SJSA1 (cell line): Measurements from ENCODE around the gene YPEL5. TPM values are rescaled to one million over a fixed set of nuclear protein-coding genes. Genes with fewer than 3 reads are reported as not detected.
A peak's percentile ranks its signal among the peaks of the same experiment; 100 is the strongest.

Experiments used
- DNase-seq, 2 experiments: peaks; one replicate each; pipeline ENCODE4 v3.0.0-alpha.2; 2015 to 2020; ENCODE audit warnings: low spot score in 2 of 2, low read depth in 1 of 2
- H3K27ac ChIP-seq: fragments of 250-450 bp; sonication (Bioruptor Pico); 2 replicates; pipeline ENCODE4 v1.5.1; 2020; ENCODE audit warnings: mild to moderate bottlenecking, moderate library complexity
- H3K27me3 ChIP-seq: fragments of 250-450 bp; sonication (Bioruptor Pico); replicated peaks from 2 replicates; pipeline ENCODE4 v1.5.1; 2020; ENCODE audit warnings: mild to moderate bottlenecking, moderate library complexity
- H3K36me3 ChIP-seq: fragments of 250-450 bp; sonication (Bioruptor Pico); 2 replicates; pipeline ENCODE4 v1.5.1; 2020; ENCODE audit warnings: mild to moderate bottlenecking
- H3K4me1 ChIP-seq: fragments of 250-450 bp; sonication (Bioruptor Pico); replicated peaks from 2 replicates; pipeline ENCODE4 v1.6.1; 2021; ENCODE audit warnings: mild to moderate bottlenecking
- H3K4me3 ChIP-seq: fragments of 250-450 bp; sonication (Bioruptor Pico); 2 replicates; pipeline ENCODE4 v1.5.1; 2020; ENCODE audit warnings: mild to moderate bottlenecking
- H3K9me3 ChIP-seq: fragments of 250-450 bp; sonication (Bioruptor Pico); replicated peaks from 2 replicates; pipeline ENCODE4 v1.5.1; 2020; ENCODE audit warnings: mild to moderate bottlenecking
- total RNA-seq: library from RNA; depleted of rRNA; stranded (reverse); fragments of >200 nt; shearing (Covaris generic); gene quantifications from 2 replicates; pipeline ENCODE4 v1.2.3, GENCODE V29; 2014

The YPEL5 gene
- total RNA-seq, 1 experiment from 2014 or later: 44.9 TPM

DNA sequence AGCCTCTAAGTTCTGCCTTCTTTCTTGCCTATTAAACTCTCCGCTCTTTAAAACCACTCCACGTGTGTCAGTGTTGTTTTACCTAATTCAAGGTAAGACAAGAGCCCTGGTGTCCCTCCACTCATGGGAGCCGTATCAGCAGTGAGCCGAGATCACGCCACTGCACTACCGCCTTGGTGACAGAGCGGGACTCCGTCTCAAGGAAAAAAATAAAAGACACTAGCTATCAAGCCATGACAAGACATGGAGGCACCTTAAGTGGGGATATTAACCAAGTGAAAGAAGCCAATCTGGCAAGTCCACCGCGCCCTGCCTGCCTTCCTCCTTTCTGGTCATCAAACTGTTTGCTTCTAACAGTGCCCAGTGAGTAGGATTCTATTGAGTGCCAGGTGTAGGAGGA lies 44.3 kb downstream of the YPEL5 start:
- no peaks in the 10 kb centered on the region for H3K9me3 ChIP-seq
- no peak for DNase-seq
- H3K4me3 ChIP-seq: no peak overlapping the region
- no peaks in the 10 kb centered on the region for H3K27me3 ChIP-seq
- H3K36me3 ChIP-seq: no peaks in the 10 kb centered on the region
- no peaks in the 10 kb centered on the region for H3K4me1 ChIP-seq
- no peak overlapping the region for H3K27ac ChIP-seq

DNA sequence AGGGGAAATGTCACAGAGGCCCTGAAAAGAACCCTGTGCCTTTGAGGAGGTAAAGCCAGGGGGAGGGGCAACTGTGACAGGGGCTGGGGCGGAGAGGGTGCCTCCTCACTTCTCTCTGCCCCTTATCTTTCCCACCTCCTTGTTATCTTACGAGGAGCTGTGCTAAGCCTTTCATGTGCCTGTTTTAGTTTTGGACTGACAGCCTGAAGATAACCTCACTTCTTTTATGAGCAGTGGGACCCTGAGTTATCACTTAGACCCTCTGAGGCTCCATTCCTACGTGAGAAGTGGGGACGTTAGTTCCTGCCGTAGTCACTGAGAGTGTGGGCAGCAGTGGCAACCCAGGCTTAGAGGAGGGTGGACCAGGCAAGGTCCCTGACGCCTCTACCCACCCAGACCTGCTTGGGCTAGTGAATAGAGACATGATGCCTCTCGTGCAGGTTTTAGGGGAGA lies 45.0 kb downstream of the YPEL5 start:
- no peaks in the 10 kb centered on the region for H3K9me3 ChIP-seq
- no peak for DNase-seq
- no peaks in the 10 kb centered on the region for H3K36me3 ChIP-seq
- no peak overlapping the region for H3K4me3 ChIP-seq
- no peak overlapping the region for H3K27ac ChIP-seq
- H3K27me3 ChIP-seq: no peaks in the 10 kb centered on the region
- H3K4me1 ChIP-seq: no peaks in the 10 kb centered on the region

DNA sequence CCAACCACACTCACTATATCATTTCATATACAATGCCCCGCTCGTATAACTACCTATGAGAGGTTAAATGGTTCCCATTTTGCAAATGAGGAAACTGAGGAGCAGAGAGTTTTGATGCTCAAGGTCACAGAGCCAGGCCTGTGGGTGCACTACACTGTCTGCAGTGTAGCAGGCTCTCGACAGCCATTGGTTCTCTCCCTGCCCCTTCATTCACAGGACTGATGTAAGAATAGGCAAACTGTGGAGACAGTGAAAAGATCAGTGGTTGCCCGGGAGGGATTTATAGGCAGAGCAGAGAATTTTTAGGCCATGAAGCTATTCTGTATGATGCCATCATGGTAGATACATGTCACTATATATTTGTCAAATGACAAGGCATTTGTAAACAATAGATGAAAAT lies 45.5 kb downstream of the YPEL5 start:
- Histone ChIP-seq H3K4me3 (no peak overlapping the region), H3K27ac (no peak overlapping the region), H3K9me3 (no peaks in the 10 kb centered on the region), H3K36me3 (no peaks in the 10 kb centered on the region), H3K4me1 (no peaks in the 10 kb centered on the region), H3K27me3 (no peaks in the 10 kb centered on the region)
- DNase-seq: no peak

DNA sequence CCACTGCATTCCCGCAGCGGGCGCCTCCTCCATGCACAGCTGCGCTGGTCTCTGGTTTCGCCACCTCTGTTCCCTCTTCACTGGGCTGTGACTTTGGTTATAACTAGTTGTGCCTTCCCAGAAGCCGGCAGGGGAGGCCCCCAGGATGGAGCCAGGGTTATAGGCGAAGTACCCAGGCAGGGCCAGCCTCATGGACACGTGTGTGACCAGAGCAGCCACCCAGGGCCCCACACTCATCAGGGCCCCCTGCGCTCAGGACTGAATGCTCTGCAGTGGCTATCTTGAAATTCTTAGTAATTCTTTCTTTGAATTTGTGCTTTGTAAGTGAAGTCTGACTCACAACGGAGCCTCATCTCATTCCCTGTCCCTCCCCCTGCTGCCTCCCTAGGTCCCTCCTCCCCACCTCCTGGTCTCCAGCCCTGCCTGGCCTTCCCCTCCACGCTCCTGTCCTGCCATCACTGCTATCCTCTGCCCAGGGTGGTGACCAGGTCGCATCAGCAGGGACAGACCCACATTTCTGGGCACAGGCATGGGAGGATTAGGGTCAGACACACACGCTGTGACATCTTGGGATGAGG lies 46.4 kb downstream of the YPEL5 start:
- Histone ChIP-seq H3K27ac (no peak overlapping the region), H3K9me3 (no peaks in the 10 kb centered on the region), H3K36me3 (no peaks in the 10 kb centered on the region), H3K27me3 (no peaks in the 10 kb centered on the region), H3K4me1 (no peaks in the 10 kb centered on the region), H3K4me3 (no peak overlapping the region)
- DNase-seq: no peak

DNA sequence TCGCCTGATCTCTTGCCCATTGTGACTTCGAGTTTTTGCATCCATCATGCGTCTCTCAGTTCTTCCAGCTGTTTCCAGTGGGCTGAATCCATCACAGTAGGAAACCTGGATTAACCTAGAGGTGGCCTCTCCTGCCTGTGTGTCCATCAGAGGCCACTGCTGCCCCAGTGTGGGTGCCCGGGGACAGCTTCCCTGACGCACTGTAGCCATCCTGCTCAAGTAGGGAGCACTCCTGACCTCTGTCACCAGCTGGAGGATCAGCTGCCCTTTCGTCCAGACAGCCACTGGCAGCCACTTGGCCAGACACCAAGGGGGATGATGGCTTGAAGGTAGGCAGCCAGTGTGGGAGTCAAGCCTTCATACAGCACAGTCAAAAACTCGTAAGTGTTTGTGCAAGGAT lies 47.6 kb downstream of the YPEL5 start:
- Histone ChIP-seq H3K9me3 (no peaks in the 10 kb centered on the region), H3K36me3 (no peaks in the 10 kb centered on the region), H3K27ac (no peak overlapping the region), H3K27me3 (no peaks in the 10 kb centered on the region), H3K4me1 (no peaks in the 10 kb centered on the region), H3K4me3 (no peak overlapping the region)
- no peak for DNase-seq

DNA sequence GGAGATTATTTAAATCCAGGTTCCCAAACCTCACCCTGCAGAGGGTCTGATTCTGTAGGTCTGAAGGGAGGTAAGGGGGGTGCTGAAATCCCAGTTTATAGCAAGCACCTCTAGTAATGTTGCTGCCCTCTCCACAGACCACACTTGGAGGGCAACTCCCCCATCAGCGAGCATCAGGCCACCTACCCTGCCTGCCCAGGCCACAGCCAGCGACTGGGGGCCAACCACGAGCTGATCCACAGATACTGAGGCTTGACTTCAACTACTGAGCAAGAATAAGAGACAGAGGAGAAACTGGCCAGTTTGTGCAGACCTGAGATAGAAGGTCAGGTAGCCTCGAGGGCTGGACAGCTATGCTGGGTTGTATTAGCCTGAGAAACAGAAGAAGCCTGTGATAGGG lies 48.2 kb downstream of the YPEL5 start:
- no peak for DNase-seq
- no peaks in the 10 kb centered on the region for H3K4me1 ChIP-seq
- no peaks in the 10 kb centered on the region for H3K9me3 ChIP-seq
- H3K27me3 ChIP-seq: no peaks in the 10 kb centered on the region
- H3K36me3 ChIP-seq: no peaks in the 10 kb centered on the region
- H3K4me3 ChIP-seq: no peak overlapping the region
- H3K27ac ChIP-seq: no peak overlapping the region

DNA sequence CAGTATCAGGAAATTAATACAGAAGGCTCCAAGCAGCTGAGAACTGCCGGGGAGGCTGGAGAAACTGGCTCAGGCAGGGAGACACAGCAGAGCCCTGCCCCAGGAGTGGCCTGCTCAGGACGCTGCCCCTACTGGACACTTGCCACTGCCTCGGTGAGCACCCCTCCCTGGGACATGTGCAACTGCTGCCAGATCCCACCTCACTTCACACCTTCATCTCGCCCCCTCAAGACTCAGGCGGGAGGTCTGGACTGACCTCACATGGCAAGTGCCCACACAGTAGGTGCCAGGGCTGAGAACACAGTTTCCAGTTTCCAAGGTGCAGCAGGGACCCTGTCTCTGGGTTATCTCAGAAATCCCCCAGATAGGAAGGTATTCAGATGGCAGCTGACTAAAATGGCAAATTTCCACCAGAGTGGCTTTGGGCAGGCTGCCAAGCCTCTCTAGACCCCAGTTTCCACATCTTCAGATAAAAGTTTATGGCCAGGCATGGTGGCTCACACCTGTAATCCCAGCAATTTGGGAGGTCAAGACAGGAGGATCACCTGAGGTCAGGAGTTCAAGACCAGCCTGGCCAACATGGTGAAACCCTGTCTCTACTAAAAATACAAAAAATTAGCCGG lies 50.9 kb downstream of the YPEL5 start:
- no peaks in the 10 kb centered on the region for H3K27me3 ChIP-seq
- H3K4me1 ChIP-seq: no peaks in the 10 kb centered on the region
- no peak overlapping the region for H3K27ac ChIP-seq
- no peaks in the 10 kb centered on the region for H3K9me3 ChIP-seq
- no peaks in the 10 kb centered on the region for H3K36me3 ChIP-seq
- no peak for DNase-seq
- no peak overlapping the region for H3K4me3 ChIP-seq

DNA sequence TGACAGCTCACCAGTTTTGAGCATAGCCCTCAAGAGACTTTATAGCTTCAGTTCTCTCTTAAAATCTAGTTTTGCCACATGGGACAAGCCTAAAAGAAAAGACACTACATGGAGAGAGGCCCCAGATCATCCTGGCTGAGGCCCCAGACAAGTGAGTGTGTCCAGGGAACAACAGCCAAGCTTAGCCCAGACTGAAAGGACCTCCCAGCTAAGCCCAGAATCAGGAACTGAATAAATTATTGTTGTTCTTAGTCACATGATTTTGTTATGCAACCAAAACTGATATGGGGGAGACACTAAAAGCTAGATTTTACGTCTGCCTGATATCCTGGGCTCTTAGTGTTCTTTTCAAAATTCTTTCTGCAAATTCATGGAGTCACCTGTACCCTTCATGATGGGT lies 55.2 kb downstream of the YPEL5 start:
- Histone ChIP-seq H3K27ac (no peak overlapping the region), H3K27me3 (no peaks in the 10 kb centered on the region), H3K4me3 (no peak overlapping the region), H3K9me3 (no peaks in the 10 kb centered on the region), H3K4me1 (no peaks in the 10 kb centered on the region), H3K36me3 (no peaks in the 10 kb centered on the region)
- no peak for DNase-seq

DNA sequence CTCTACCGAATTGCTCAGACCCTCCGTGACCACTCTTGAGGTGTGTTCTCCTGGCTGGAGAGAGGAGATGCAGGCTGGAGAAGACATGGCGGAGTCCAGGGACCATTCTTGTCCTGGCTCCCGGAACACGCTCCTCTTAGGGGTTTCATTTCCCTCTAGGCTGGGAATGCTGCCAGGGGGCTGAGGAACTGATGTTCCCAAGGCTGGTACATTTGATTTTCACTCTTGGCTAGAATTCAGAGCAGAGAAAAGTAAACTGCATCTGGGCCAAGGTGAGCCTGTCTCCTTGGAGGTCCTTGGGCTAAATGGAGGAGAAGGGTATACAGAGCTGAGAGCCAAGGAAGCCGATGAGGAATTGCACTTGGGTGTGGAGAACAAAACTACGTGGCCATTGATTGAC lies 56.3 kb downstream of the YPEL5 start:
- no peaks in the 10 kb centered on the region for H3K27me3 ChIP-seq
- H3K36me3 ChIP-seq: no peaks in the 10 kb centered on the region
- no peak for DNase-seq
- H3K27ac ChIP-seq: no peak overlapping the region
- H3K4me3 ChIP-seq: no peak overlapping the region
- H3K9me3 ChIP-seq: no peaks in the 10 kb centered on the region
- H3K4me1 ChIP-seq: no peaks in the 10 kb centered on the region

DNA sequence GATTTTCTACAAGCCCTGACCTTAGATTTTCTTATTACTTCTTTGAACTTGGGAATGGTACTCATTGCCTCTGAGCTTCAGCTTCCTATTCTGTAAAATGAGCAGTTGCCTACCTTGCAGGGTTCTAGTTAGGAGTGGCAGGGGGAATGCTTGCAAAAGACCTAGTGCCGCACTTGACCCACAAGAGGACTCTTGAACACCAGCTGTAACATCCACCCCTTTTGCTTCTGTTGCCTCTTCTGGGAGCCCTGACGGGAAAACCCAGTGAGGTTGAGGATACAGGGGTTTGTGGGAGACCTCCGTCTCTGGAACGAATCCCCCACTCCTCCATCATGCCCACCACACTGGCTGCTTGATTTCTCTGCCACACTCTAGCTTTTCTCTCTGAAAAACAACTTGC lies 57.5 kb downstream of the YPEL5 start:
- no peaks in the 10 kb centered on the region for H3K27me3 ChIP-seq
- H3K4me3 ChIP-seq: no peak overlapping the region
- no peak for DNase-seq
- H3K4me1 ChIP-seq: no peaks in the 10 kb centered on the region
- H3K36me3 ChIP-seq: no peaks in the 10 kb centered on the region
- H3K27ac ChIP-seq: no peak overlapping the region
- H3K9me3 ChIP-seq: no peaks in the 10 kb centered on the region

DNA sequence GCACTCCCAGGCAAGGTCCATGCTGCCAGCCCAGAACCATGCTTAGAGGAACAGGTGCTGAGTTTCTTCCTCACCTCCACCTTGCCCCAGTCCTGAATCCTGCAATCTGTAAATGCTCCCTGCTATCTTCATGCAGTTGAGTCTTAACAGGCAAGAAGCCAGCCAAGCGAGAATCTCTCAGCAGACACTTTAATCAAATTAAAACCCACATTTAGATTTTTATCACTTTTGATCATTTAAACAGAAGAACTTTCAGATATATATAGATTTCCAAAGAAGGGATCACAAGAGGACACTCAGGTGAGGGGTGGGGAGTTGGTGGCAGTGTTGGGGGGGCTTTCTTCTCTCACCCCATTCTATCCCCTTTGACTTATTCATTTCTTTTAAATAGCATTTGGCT lies 58.6 kb downstream of the YPEL5 start:
- no peak overlapping the region for H3K27ac ChIP-seq
- H3K4me3 ChIP-seq: no peak overlapping the region
- no peaks in the 10 kb centered on the region for H3K4me1 ChIP-seq
- DNase-seq: no peak
- H3K36me3 ChIP-seq: no peaks in the 10 kb centered on the region
- no peaks in the 10 kb centered on the region for H3K9me3 ChIP-seq
- no peaks in the 10 kb centered on the region for H3K27me3 ChIP-seq

DNA sequence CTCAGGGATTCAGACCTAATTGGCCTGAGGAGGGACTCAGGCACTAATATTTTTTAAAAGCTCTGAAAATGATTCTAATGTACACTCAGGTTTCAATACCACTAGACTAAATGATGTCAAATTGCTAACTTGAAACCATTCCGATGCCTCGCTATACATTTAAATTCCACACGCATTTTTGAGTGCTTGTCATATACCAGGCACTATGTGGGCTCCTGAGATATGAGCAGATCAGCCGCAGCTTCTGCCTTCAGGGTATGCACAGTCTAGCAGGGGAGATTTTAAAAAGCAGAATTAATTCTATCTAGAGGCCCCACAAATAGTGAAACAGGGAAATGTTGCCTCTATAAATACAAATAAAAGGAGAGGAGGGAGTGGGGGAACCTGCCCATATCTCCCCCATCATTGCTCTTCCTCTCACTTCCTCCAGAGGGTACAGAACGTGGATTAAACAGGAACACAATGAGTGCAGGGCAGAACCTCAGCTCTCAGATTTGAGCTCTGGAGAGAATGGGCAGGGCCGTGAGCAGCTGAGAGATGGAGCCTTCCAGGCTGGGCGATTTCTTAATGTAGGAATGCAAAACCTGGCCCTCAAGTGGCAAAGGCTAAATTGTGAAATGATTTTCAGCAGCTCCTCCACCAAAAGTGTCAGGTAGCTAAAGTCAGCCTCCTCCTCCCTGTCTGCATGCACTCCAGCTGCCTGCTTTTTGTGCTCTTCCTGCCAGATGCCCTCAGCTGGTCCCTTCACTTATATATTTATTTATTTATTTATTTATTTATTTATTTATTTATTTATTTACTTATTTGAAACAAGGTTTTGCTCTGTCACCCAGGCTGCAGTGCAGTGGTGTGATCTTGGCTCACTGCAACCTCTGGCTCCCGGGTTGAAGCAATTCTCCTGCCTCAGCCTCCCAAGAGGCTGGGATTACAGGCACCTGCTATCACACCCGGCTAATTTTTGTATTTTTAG lies 59.9 kb downstream of the YPEL5 start:
- no peak for DNase-seq
- H3K9me3 ChIP-seq: no peaks in the 10 kb centered on the region
- H3K27ac ChIP-seq: no peak overlapping the region
- H3K36me3 ChIP-seq: no peaks in the 10 kb centered on the region
- no peaks in the 10 kb centered on the region for H3K27me3 ChIP-seq
- H3K4me1 ChIP-seq: no peaks in the 10 kb centered on the region
- H3K4me3 ChIP-seq: no peak overlapping the region

DNA sequence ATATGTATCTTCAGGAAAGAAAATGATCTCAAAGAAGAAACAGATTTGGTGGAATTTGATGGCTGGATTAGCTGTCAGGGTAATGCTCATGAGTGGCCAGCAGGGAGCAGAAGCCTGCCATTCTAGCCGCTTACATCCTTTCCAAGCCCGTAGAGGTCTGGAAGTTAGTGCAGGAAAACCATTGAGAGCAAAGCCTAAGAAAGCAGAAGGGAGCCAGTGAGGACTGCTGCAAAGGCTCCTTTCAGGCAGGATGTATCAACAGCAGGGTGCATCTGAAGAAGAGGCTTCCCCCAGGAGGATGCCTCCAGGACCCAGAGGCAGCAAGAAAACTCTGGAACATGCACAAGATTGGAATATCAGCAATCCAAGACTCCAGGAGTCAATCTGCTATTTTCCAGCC lies 61.6 kb downstream of the YPEL5 start:
- Histone ChIP-seq H3K27me3 (no peaks in the 10 kb centered on the region), H3K9me3 (no peaks in the 10 kb centered on the region), H3K4me1 (no peaks in the 10 kb centered on the region), H3K4me3 (no peak overlapping the region), H3K36me3 (no peaks in the 10 kb centered on the region), H3K27ac (no peak overlapping the region)
- peak; percentile 54 to 62 for DNase-seq

DNA sequence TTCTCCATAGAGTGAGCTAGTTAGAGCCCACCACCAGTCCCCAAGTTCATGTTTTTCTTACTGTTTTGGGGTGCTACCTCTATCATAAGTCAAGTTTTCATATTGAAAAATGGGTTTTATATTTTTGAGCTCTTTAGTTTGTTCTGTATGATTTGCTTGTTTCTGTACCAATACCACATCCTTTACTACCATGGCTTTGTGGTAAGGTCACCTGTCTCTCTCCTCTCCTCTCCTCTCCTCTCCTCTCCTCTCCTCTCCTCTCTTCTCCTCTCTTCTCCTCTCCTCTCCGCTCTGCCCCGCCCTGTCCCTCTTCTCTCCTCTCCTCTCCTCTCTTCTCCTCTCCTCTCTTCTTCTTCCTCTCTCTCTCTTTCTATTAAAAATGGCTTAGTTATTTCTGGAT lies 62.4 kb downstream of the YPEL5 start:
- no peaks in the 10 kb centered on the region for H3K36me3 ChIP-seq
- H3K27ac ChIP-seq: no peak overlapping the region
- no peaks in the 10 kb centered on the region for H3K9me3 ChIP-seq
- H3K4me3 ChIP-seq: no peak overlapping the region
- no peaks in the 10 kb centered on the region for H3K27me3 ChIP-seq
- DNase-seq: no peak
- H3K4me1 ChIP-seq: no peaks in the 10 kb centered on the region
